WTC11 (cell line): ENCODE results near the gene EXD3. TPM values are rescaled to one million over a fixed set of nuclear protein-coding genes. Genes with fewer than 3 reads are reported as not detected.

ENCODE experiments used
- ATAC-seq: fragments of 200-7000 bp; cut with Tn5 transposase; 2 replicates; pipeline ENCODE4 v1.10.0; 2021; ENCODE audit warnings: mild to moderate bottlenecking, moderate library complexity
- CTCF ChIA-PET: fragments of 300-600 bp; sonication (Branson Sonifier 250); formaldehyde crosslinking; loops from one replicate; lab custom pipeline; 2021; ENCODE audit warnings: antibody characterized with exemption; lab: Charles Lee
- POLR2A ChIA-PET: fragments of 350-600 bp; sonication (Branson Sonifier 250); formaldehyde crosslinking; loops from one replicate; lab custom pipeline; 2021; ENCODE audit warnings: antibody characterized with exemption; lab: Charles Lee
- DNase-seq: peaks from one replicate; pipeline ENCODE4 v3.0.0; 2021; ENCODE audit warnings: low spot score
- H3K27ac Mint-ChIP-seq: 2 replicates; pipeline ENCODE4 v1.8.0; 2021; ENCODE audit warnings: mixed read lengths
- H3K27me3 Mint-ChIP-seq: 2 replicates; pipeline ENCODE4 v1.8.0; 2021; ENCODE audit warnings: low read depth, mild to moderate bottlenecking, moderate library complexity, mixed read lengths
- H3K36me3 Mint-ChIP-seq: 2 replicates; pipeline ENCODE4 v1.8.0; 2021; ENCODE audit warnings: mixed read lengths
- H3K4me1 Mint-ChIP-seq: 2 replicates; pipeline ENCODE4 v1.8.0; 2022; ENCODE audit warnings: mixed read lengths
- H3K4me3 Mint-ChIP-seq: 2 replicates; pipeline ENCODE4 v1.8.0; 2021; ENCODE audit warnings: mild to moderate bottlenecking, moderate library complexity, mixed read lengths
- H3K9me3 Mint-ChIP-seq: 2 replicates; pipeline ENCODE4 v1.8.0; 2021; ENCODE audit warnings: mixed read lengths
- CREB1 ChIP-seq: sonication (generic); formaldehyde crosslinking; IDR thresholded peaks from 2 replicates; pipeline ENCODE4 v1.8.0; 2023; ENCODE audit warnings: mild to moderate bottlenecking, missing genetic modification reagents
- CTCF ChIP-seq: fragments of 200-600 bp; IDR thresholded peaks from 2 replicates; pipeline ENCODE4 v1.8.0; 2022; ENCODE audit warnings: antibody characterized with exemption
- E2F5 ChIP-seq: sonication (generic); formaldehyde crosslinking; IDR thresholded peaks from 2 replicates; pipeline ENCODE4 v1.8.1; 2022; ENCODE audit warnings: mild to moderate bottlenecking, moderate library complexity, missing genetic modification reagents
- ERG ChIP-seq: fragments of 250-450 bp; sonication (Bioruptor Pico); IDR thresholded peaks from 2 replicates; pipeline ENCODE4 v1.8.0; 2021; ENCODE audit warnings: mild to moderate bottlenecking
- ESRRA ChIP-seq: sonication (generic); formaldehyde crosslinking; IDR thresholded peaks from 2 replicates; pipeline ENCODE4 v1.8.1; 2022; ENCODE audit warnings: mild to moderate bottlenecking, missing genetic modification reagents, borderline replicate concordance
- FOXP1 ChIP-seq: sonication (generic); formaldehyde crosslinking; IDR thresholded peaks from 2 replicates; pipeline ENCODE4 v1.8.0; 2022; ENCODE audit warnings: missing genetic modification reagents, mild to moderate bottlenecking, moderate library complexity, borderline replicate concordance
- GABPB1 ChIP-seq: sonication (generic); formaldehyde crosslinking; IDR thresholded peaks from 2 replicates; pipeline ENCODE4 v1.8.1; 2023; ENCODE audit warnings: mild to moderate bottlenecking, missing genetic modification reagents
- HMGXB4 ChIP-seq: sonication (generic); formaldehyde crosslinking; IDR thresholded peaks from 2 replicates; pipeline ENCODE4 v1.8.1; 2023; ENCODE audit warnings: mild to moderate bottlenecking, moderate library complexity, missing genetic modification reagents
- MAX ChIP-seq: sonication (generic); formaldehyde crosslinking; IDR thresholded peaks from 2 replicates; pipeline ENCODE4 v1.8.0; 2022; ENCODE audit warnings: mild to moderate bottlenecking, missing genetic modification reagents
- RELA ChIP-seq: sonication (generic); formaldehyde crosslinking; IDR thresholded peaks from 2 replicates; pipeline ENCODE4 v1.8.1; 2022; ENCODE audit warnings: missing genetic modification reagents, mild to moderate bottlenecking, borderline replicate concordance
- SOX15 ChIP-seq: fragments of 250-450 bp; sonication (Bioruptor Pico); IDR thresholded peaks from 2 replicates; pipeline ENCODE4 v1.9.0; 2021; ENCODE audit warnings: mild to moderate bottlenecking
- SP1 ChIP-seq: sonication (generic); formaldehyde crosslinking; conservative IDR thresholded peaks from 2 replicates; pipeline ENCODE4 v1.8.1; 2022; ENCODE audit warnings: missing genetic modification reagents
- TEAD1 ChIP-seq: sonication (generic); formaldehyde crosslinking; IDR thresholded peaks from 2 replicates; pipeline ENCODE4 v1.8.0; 2022; ENCODE audit warnings: mild to moderate bottlenecking, missing genetic modification reagents
- ZNF423 ChIP-seq: fragments of 250-450 bp; sonication (Bioruptor Pico); IDR thresholded peaks from 2 replicates; pipeline ENCODE4 v2.1.2; 2022; ENCODE audit warnings: mild to moderate bottlenecking, moderate library complexity
- ZNF425 ChIP-seq: fragments of 250-450 bp; sonication (Bioruptor Pico); conservative IDR thresholded peaks from 2 replicates; pipeline ENCODE4 v1.9.0; 2021; ENCODE audit warnings: mild to moderate bottlenecking
- total RNA-seq: library from RNA; stranded (reverse); gene quantifications from 3 replicates; pipeline ENCODE4 v1.2.3, GENCODE V29; 2021

Gene EXD3
- total RNA-seq, 1 experiment from 2014 or later = 21.2 TPM

GRCh38 chr9:137278061-137278701 is 144.8 kb downstream of the EXD3 start:
- Mint-ChIP-seq H3K27ac (no peak overlapping the region), H3K27me3 (peaks cover 15% of the 10 kb centered on the region)
- no peak for ATAC-seq

GRCh38 chr9:137277329-137278041 is 145.5 kb downstream of the EXD3 start, which contains the start of gene TOR4A:
TSS of gene TOR4A (plus strand) at chr9:137277726. CDS start at chr9:137278690, 964 bp downstream.
- H3K27ac Mint-ChIP-seq = peak within 1 kb of the TSS; percentile 90
- peaks cover 8% of the 10 kb centered on the region for H3K27me3 Mint-ChIP-seq
- H3K4me1 Mint-ChIP-seq = peaks cover 25% of the 10 kb centered on the region
- DNase-seq (peak; percentile 76), ATAC-seq (peak; percentile 36)
- no peaks in the 10 kb centered on the region for H3K9me3 Mint-ChIP-seq
- CTCF ChIA-PET = interaction anchor here (0.6 to 2.7 kb wide), 24 partner anchors 9 to 258 kb away, joined by 3 to 30 read pairs (median 4); partner anchors contain the start of genes ENTPD8, EXD3, NELFB and NOXA1
- peak within 1 kb of the TSS; percentile 62 for H3K4me3 Mint-ChIP-seq
- no peaks in the 10 kb centered on the region for H3K36me3 Mint-ChIP-seq
- POLR2A ChIA-PET = interaction anchor here (0.7 to 2.0 kb wide), 5 partner anchors 26 to 38 kb away, joined by 3 to 12 read pairs (median 4); partner anchors contain the start of gene TUBB4B
- TF ChIP-seq RELA (peak; percentile 20; the same call in 1 of the 2 replicates), ERG (CRISPR knock-in tag) (no peak), GABPB1 (CRISPR knock-in tag) (peak; percentile 48), ZNF425 (no peak), SP1 (CRISPR knock-in tag) (peak; percentile 44; the same call in 1 of the 2 replicates), MAX (CRISPR knock-in tag) (peak; percentile 12; the same call in 1 of the 2 replicates), FOXP1 (CRISPR knock-in tag) (peak; percentile 76; the same call in 1 of the 2 replicates), ZNF423 (peak; percentile 83)

More at GRCh38 chr9:137278061-137278701, 144.8 kb downstream of the EXD3 start:
- no peaks in the 10 kb centered on the region for H3K9me3 Mint-ChIP-seq
- no peaks in the 10 kb centered on the region for H3K36me3 Mint-ChIP-seq
- peak; percentile 48 for DNase-seq
- H3K4me3 Mint-ChIP-seq = peak overlapping the region; percentile 62
- peaks cover 24% of the 10 kb centered on the region for H3K4me1 Mint-ChIP-seq
- POLR2A ChIA-PET = interaction anchor here (2.0 kb wide), 1 partner anchor 38 kb away, joined by 12 read pairs; the partner anchor contains the start of gene TUBB4B
- TF ChIP-seq CREB1 (CRISPR knock-in tag) (no peak), SOX15 (CRISPR knock-in tag) (no peak), ERG (CRISPR knock-in tag) (no peak), HMGXB4 (CRISPR knock-in tag) (no peak), ESRRA (CRISPR knock-in tag) (no peak), CTCF (no peak), MAX (CRISPR knock-in tag) (no peak), E2F5 (CRISPR knock-in tag) (no peak), TEAD1 (CRISPR knock-in tag) (no peak)
- CTCF ChIA-PET = interaction anchor here (0.7 to 2.7 kb wide), 14 partner anchors 9 to 231 kb away, joined by 3 to 30 read pairs (median 6); partner anchors contain the start of genes ENTPD8, EXD3, NELFB and NOXA1
